Left ventricle myocardium inferior (tissue), 1 donor: ENCODE data around the gene CDH4. TPM values are rescaled to one million over a fixed set of nuclear protein-coding genes. Genes with fewer than 3 reads are reported as not detected.

Experiments
- DNase-seq: peaks from one replicate; pipeline ENCODE4 v3.0.0-alpha.2; 2020
- H3K27ac ChIP-seq: fragments of 200-600 bp; replicated peaks from 2 replicates; pipeline ENCODE4 v1.8.0; 2021
- H3K27me3 ChIP-seq: fragments of 200-600 bp; 2 replicates; pipeline ENCODE4 v1.8.0; 2021; ENCODE audit warnings: low read depth
- H3K36me3 ChIP-seq: fragments of 200-600 bp; 2 replicates; pipeline ENCODE4 v1.8.0; 2021
- H3K4me1 ChIP-seq: fragments of 200-600 bp; 2 replicates; pipeline ENCODE4 v1.8.0; 2021
- H3K4me3 ChIP-seq: fragments of 200-600 bp; 2 replicates; pipeline ENCODE4 v1.8.0; 2021; ENCODE audit warnings: mild to moderate bottlenecking, moderate library complexity
- H3K9me3 ChIP-seq: fragments of 200-600 bp; replicated peaks from 2 replicates; pipeline ENCODE4 v1.8.0; 2021
- CTCF ChIP-seq: fragments of 200-600 bp; IDR thresholded peaks from 2 replicates; pipeline ENCODE4 v1.8.0; 2021; ENCODE audit warnings: antibody characterized with exemption, mild to moderate bottlenecking, borderline replicate concordance
- intact Hi-C: fragments of 100-400 bp; cut with micrococcal nuclease; formaldehyde crosslinking; loops from one replicate; pipeline ENCODE4 v1.11.0; 2022
- total RNA-seq: library from RNA; stranded (reverse); fragmentation: NEBNext Ultra II Directional; extraction: Animal tissue kit (Norgen Biotek cat#: 25700); gene quantifications from one replicate; pipeline ENCODE4 v1.2.1, GENCODE V29; 2021
- donor health status: DM: no; HTN: yes; CAD: no; lungs with severe emphysema.

The CDH4 gene
- total RNA-seq, 1 donor from 2014 or later, result 0.05 TPM

GRCh38 chr20:61924858-61925554, 672.9 kb downstream of the CDH4 start:
- intact Hi-C loops, result no loop called here
- no peak for TF ChIP-seq CTCF
- DNase-seq, result no peak

GRCh38 chr20:61925555-61926252, 673.6 kb downstream of the CDH4 start:
- Histone ChIP-seq H3K4me3 (no peak overlapping the region), H3K27me3 (peaks cover 42% of the 10 kb centered on the region), H3K9me3 (peaks cover 9% of the 10 kb centered on the region), H3K27ac (no peak overlapping the region), H3K4me1 (no peaks in the 10 kb centered on the region), H3K36me3 (no peaks in the 10 kb centered on the region)
- no peak for DNase-seq
- intact Hi-C loops, result no loop called here
- TF ChIP-seq CTCF, result no peak

More at GRCh38 chr20:61924858-61925554, 672.9 kb downstream of the CDH4 start:
- Histone ChIP-seq H3K9me3 (peaks cover 9% of the 10 kb centered on the region), H3K36me3 (no peaks in the 10 kb centered on the region), H3K27me3 (peaks cover 40% of the 10 kb centered on the region), H3K4me1 (no peaks in the 10 kb centered on the region), H3K27ac (no peak overlapping the region), H3K4me3 (no peak overlapping the region)

GRCh38 chr20:61926253-61926613, 674.2 kb downstream of the CDH4 start:
- no peak for DNase-seq
- no peaks in the 10 kb centered on the region for H3K4me1 ChIP-seq
- H3K4me3 ChIP-seq, result no peak overlapping the region
- H3K27ac ChIP-seq, result no peak overlapping the region
- H3K27me3 ChIP-seq, result peaks cover 44% of the 10 kb centered on the region
- no peaks in the 10 kb centered on the region for H3K36me3 ChIP-seq
- TF ChIP-seq CTCF, result no peak
- intact Hi-C loops, result no loop called here
- peaks cover 9% of the 10 kb centered on the region for H3K9me3 ChIP-seq

- H3K27me3 ChIP-seq, result peaks cover 44% of the 10 kb centered on the region
- H3K9me3 ChIP-seq, result peaks cover 9% of the 10 kb centered on the region
- H3K27ac ChIP-seq, result no peak overlapping the region
- DNase-seq, result no peak
- no peaks in the 10 kb centered on the region for H3K36me3 ChIP-seq
- H3K4me3 ChIP-seq, result no peak overlapping the region
- TF ChIP-seq CTCF, result no peak
- intact Hi-C loops, result no loop called here
- no peaks in the 10 kb centered on the region for H3K4me1 ChIP-seq
Observed at GRCh38 chr20:61926796-61927192, 674.7 kb downstream of the CDH4 start.

- no peak for DNase-seq
- no peak overlapping the region for H3K27ac ChIP-seq
- peaks cover 46% of the 10 kb centered on the region for H3K27me3 ChIP-seq
- no peaks in the 10 kb centered on the region for H3K4me1 ChIP-seq
- H3K4me3 ChIP-seq, result no peak overlapping the region
- TF ChIP-seq CTCF, result no peak
- intact Hi-C loops, result no loop called here
- H3K9me3 ChIP-seq, result peaks cover 9% of the 10 kb centered on the region
- H3K36me3 ChIP-seq, result no peaks in the 10 kb centered on the region
Observed at GRCh38 chr20:61927193-61927825, 675.2 kb downstream of the CDH4 start.
